OCI-LY3 (cell line): ENCODE results near the gene COL6A2.

Source experiments
- H2AFZ ChIP-seq: fragments of 200-600, 300-600 bp; shearing (Covaris generic); 2 replicates; pipeline ENCODE4 v1.6.0; 2014; ENCODE audit warnings: antibody characterized with exemption, low read depth, low read length
- H3K27ac ChIP-seq: fragments of 200-600, 300-600 bp; sonication (generic); 2 replicates; pipeline ENCODE4 v1.5.1; 2014; ENCODE audit warnings: mild to moderate bottlenecking, low read length, moderate library complexity, mixed read lengths
- H3K27me3 ChIP-seq: fragments of 200-600, 300-600 bp; sonication (generic); 2 replicates; pipeline ENCODE4 v1.6.1; 2014; ENCODE audit warnings: low read depth, low read length, mixed read lengths
- H3K36me3 ChIP-seq: fragments of 200-600, 300-600 bp; sonication (generic); replicated peaks from 2 replicates; pipeline ENCODE3; 2014; ENCODE audit warnings: low read depth, low read length, mixed read lengths
- H3K4me1 ChIP-seq: fragments of 300-600, 200-600 bp; sonication (generic); 2 replicates; pipeline ENCODE4 v1.6.1; 2014; ENCODE audit warnings: low read length, mixed read lengths
- H3K4me2 ChIP-seq: fragments of 200-600, 300-600 bp; sonication (generic); 2 replicates; pipeline ENCODE4 v1.6.1; 2014; ENCODE audit warnings: low read length, mixed read lengths
- H3K4me3 ChIP-seq: fragments of 300-600, 200-600 bp; sonication (generic); 2 replicates; pipeline ENCODE4 v1.5.1; 2014; ENCODE audit warnings: antibody characterized with exemption, mild to moderate bottlenecking, low read length, moderate library complexity
- H3K79me2 ChIP-seq: fragments of 300-600, 200-600 bp; shearing (Covaris generic); 2 replicates; pipeline ENCODE4 v1.6.1; 2014; ENCODE audit warnings: mild to moderate bottlenecking, low read length, mixed read lengths
- H3K9ac ChIP-seq: fragments of 300-600, 200-600 bp; shearing (Covaris generic); 2 replicates; pipeline ENCODE4 v1.6.0; 2014; ENCODE audit warnings: mild to moderate bottlenecking, low read length, moderate library complexity
- H3K9me3 ChIP-seq: fragments of 200-600, 300-600 bp; shearing (Covaris generic); 2 replicates; pipeline ENCODE4 v1.6.1; 2014; ENCODE audit warnings: low read length, mixed read lengths; ENCODE audit not compliant: insufficient read depth
- H4K20me1 ChIP-seq: fragments of 200-600, 300-600 bp; sonication (generic); 2 replicates; pipeline ENCODE4 v1.6.1; 2016; ENCODE audit warnings: low read length, mixed read lengths; ENCODE audit not compliant: insufficient read depth
- CTCF ChIP-seq: fragments of 200-600, 300-600 bp; sonication (generic); IDR thresholded peaks from 2 replicates; pipeline ENCODE4 v1.5.1; 2014; ENCODE audit warnings: antibody characterized with exemption, low read length, low read depth
- EZH2phosphoT487 ChIP-seq: fragments of 200-600 bp; shearing (Covaris generic); IDR thresholded peaks from 2 replicates; pipeline ENCODE4 v1.6.1; 2018; ENCODE audit warnings: antibody characterized with exemption, mixed run types, low read depth

The COL6A2 gene

GRCh38 chr21:46094401-46095082 lies 3.4 kb upstream of the COL6A2 start:
- H3K36me3 ChIP-seq: no peaks in the 10 kb centered on the region
- no peak overlapping the region for H3K9ac ChIP-seq
- H3K79me2 ChIP-seq: no peaks in the 10 kb centered on the region
- H3K4me2 ChIP-seq: no peak overlapping the region
- no peak overlapping the region for H2AFZ ChIP-seq
- H4K20me1 ChIP-seq: no peaks in the 10 kb centered on the region
- H3K4me3 ChIP-seq: no peak overlapping the region
- H3K4me1 ChIP-seq: no peaks in the 10 kb centered on the region
- TF ChIP-seq EZH2phosphoT487 (no peak), CTCF (no peak)
- no peaks in the 10 kb centered on the region for H3K27me3 ChIP-seq
- H3K27ac ChIP-seq: no peak overlapping the region
- H3K9me3 ChIP-seq: no peaks in the 10 kb centered on the region

GRCh38 chr21:46095083-46095719 lies 2.7 kb upstream of the COL6A2 start:
- Histone ChIP-seq H2AFZ (no peak overlapping the region), H3K79me2 (no peaks in the 10 kb centered on the region), H3K36me3 (no peaks in the 10 kb centered on the region), H3K4me2 (no peak overlapping the region), H3K9me3 (no peaks in the 10 kb centered on the region), H3K27ac (no peak overlapping the region), H3K4me1 (no peaks in the 10 kb centered on the region), H3K27me3 (no peaks in the 10 kb centered on the region), H3K9ac (no peak overlapping the region), H3K4me3 (no peak overlapping the region), H4K20me1 (no peaks in the 10 kb centered on the region)
- no peak for TF ChIP-seq EZH2phosphoT487
- no peak for TF ChIP-seq CTCF

- Histone ChIP-seq H3K36me3 (no peaks in the 10 kb centered on the region), H4K20me1 (no peaks in the 10 kb centered on the region), H2AFZ (no peak overlapping the region), H3K4me3 (no peak overlapping the region), H3K4me1 (no peaks in the 10 kb centered on the region), H3K27ac (no peak overlapping the region), H3K27me3 (no peaks in the 10 kb centered on the region), H3K4me2 (no peak overlapping the region), H3K9me3 (no peaks in the 10 kb centered on the region), H3K79me2 (no peaks in the 10 kb centered on the region), H3K9ac (no peak overlapping the region)
- no peak for TF ChIP-seq CTCF
- no peak for TF ChIP-seq EZH2phosphoT487
Observed at GRCh38 chr21:46095814-46096595, 1.9 kb upstream of the COL6A2 start.

GRCh38 chr21:46096596-46097335 lies 1.1 kb upstream of the COL6A2 start:
- Histone ChIP-seq H3K4me2 (no peak overlapping the region), H3K4me1 (no peaks in the 10 kb centered on the region), H3K9me3 (no peaks in the 10 kb centered on the region), H3K27ac (no peak overlapping the region), H3K9ac (no peak overlapping the region), H3K36me3 (no peaks in the 10 kb centered on the region), H3K79me2 (no peaks in the 10 kb centered on the region), H3K4me3 (no peak overlapping the region), H2AFZ (no peak overlapping the region), H4K20me1 (no peaks in the 10 kb centered on the region), H3K27me3 (no peaks in the 10 kb centered on the region)
- TF ChIP-seq CTCF (no peak), EZH2phosphoT487 (no peak)
